GM21786 (cell line): ENCODE results near the gene ENO3.

ENCODE experiments used
- ATAC-seq: cut with Tn5 transposase; IDR thresholded peaks from one replicate; pipeline ENCODE4 v1.9.1; 2021; ENCODE audit not compliant: unreplicated experiment

The ENO3 gene

DNA sequence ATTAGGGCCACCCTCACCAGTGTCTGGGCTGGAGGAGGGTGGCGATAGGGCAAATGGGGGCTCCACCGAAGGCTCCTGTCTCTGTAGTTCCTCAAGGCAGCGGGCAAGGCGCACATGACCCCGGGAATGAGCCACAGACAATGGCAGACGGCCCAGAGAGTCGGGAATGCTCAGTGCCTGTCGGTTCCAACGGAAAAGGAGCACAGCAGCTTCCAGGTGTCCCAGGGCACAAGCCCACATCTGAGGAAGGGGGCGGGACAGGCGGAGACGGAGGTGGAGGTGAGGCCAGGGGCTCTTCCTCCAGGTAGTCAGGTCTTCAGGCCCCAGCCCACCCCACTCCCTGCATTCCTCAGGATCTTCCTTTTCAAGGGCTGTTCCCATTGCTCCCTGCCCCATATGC lies 21.8 kb downstream of the ENO3 start:
- ATAC-seq = no peak

DNA sequence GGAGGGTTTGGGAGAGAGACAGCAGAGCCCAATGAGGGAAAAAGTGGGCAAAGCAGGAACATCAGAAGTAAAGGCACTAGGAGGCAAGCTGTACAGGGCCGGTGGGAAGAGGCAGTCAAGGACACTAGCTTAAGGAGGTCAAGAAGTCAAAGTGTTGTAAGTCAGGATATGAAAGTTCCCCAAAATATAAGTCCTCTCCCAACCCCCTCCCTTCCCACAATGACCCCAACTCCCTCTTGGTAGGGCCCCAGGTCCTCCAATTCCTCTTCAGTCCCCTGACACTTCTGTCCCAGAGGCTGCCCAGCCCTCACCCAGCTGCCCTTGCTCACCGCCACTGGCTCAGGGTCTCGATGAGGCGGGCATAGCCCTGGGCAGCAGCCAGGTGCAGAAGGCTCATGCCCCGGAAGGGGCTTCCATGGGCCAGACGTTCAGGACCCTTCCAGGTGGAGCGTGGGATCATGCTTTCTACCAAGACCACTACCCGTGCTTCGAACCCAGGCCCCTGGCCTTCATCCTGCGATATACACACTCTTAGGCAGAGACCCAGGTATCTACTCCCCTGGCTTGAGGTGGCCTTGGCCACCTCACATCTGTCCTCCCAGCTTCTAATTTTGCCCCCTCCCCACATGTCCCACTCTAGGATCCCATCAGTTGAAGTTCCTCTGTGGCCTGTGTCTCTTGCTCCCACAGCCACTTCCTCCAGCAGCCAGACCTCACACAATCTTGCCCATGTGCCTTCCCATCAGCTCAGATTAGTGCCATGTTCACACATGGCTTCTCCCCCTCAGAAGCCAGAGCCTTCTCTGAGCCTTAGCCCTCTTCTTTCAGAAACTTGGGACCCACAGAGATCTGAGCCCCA lies 22.6 kb downstream of the ENO3 start:
- no peak for ATAC-seq

DNA sequence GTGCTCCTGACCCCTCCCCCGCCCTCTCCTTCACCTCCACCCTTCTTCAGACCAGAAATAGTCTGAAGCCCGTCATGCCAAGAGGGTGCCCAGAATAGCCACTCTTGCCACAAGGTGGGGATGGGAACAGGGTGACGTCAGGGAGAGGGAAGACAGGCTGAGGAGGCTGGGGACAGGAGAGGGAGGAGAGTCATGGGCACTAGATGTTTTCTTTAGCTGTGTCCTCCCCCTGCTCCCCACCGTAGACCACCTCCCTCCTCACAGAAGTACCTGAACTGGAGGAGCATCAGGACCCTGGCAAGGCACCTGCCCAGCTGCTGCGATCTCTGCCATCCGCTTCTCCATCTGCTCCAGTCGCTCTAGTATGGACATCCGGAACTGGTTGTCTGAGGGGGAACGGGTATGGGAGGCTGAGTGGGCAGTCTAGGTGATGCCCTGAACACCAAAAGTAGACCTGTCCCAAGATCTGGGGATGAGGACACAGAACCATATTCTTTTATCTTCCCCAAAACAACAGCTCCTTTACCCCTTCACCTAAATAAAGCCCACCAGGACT lies 23.3 kb downstream of the ENO3 start:
- ATAC-seq = no peak

DNA sequence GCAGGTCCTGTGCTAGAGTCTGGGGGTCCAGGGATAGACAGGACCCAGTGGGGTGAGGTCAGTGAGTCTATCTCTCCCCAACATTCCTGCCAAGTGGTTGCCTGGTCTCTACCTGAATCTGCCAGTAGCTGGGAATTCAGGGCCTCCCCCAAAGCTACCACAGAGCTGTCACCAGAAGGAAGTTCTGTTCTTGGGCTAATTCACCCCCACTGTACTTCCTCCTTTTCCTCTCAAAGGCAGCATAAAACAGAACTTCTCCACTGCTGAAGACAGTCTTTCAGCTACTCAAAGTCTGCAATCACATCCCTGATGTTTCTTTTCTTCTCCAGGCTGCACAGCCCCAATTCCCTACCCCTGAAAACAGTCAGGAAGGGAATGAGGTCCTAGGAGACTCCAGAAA lies 27.8 kb downstream of the ENO3 start:
- ATAC-seq = no peak

DNA sequence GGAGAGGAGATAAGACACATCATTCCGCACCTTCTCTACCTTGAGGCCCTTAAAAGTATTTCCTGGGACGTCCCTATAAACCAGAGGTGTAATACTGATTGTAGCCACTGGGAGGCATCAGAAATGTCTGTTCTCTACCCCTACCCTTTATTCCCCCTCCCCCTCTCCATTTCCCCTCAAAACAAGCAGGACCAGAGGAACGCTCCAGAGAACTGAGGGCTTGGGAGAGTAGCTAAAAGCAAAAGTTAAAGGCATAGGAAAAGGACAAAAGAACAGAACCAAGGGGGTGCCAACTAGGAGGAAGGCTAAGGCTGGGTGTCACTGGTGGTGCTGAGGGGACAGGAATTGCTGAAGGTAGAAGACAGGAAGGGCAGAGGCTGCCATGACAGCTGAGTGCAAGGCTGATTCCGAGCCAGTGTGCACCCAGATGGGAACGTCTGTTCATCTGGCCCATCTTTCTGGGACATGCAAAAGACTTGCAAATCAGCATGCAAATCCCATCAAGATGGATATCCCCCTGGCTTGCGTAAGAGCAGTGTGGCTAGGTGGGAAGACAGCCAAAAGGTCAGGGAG lies 29.8 kb downstream of the ENO3 start:
- no peak for ATAC-seq

DNA sequence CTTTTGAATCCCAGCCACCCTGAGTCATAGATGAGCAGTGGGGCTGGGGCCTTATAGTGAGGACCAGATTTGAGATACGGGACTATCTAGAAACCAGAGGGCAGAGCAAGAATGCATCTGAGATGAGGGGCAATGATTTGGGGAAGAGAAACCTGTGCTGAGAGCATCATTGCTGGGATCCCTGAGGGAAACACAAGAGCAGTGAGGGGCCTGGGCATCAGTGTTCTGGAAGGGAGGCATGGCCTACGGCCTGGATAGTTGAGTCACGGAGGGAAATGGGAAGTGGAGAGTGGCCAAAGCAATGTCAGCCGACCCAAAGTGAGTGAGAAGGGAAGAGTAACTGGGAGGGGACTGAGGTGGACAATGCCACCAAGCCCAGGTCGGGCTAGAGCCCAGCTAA lies 31.4 kb downstream of the ENO3 start:
- no peak for ATAC-seq

DNA sequence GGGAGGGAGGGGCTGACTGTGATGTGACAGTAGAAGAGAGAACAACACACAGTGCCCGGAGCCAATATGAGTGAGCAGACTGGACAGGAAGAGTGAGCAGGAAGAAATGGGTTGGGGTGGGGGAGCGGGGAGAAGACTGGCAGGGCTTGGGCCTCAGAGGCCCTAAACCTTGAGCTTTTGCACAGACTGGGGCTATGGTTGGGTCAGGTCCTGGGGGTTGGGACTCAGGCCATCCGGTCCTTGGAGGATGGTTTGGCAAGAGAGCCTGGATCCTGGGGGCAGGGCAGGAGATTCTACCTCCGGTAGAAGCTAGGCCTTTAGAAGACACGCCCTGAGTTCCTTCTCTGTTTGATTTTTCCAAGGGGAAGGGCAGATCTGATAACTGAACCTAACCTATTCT lies 35.5 kb downstream of the ENO3 start:
- no peak for ATAC-seq

DNA sequence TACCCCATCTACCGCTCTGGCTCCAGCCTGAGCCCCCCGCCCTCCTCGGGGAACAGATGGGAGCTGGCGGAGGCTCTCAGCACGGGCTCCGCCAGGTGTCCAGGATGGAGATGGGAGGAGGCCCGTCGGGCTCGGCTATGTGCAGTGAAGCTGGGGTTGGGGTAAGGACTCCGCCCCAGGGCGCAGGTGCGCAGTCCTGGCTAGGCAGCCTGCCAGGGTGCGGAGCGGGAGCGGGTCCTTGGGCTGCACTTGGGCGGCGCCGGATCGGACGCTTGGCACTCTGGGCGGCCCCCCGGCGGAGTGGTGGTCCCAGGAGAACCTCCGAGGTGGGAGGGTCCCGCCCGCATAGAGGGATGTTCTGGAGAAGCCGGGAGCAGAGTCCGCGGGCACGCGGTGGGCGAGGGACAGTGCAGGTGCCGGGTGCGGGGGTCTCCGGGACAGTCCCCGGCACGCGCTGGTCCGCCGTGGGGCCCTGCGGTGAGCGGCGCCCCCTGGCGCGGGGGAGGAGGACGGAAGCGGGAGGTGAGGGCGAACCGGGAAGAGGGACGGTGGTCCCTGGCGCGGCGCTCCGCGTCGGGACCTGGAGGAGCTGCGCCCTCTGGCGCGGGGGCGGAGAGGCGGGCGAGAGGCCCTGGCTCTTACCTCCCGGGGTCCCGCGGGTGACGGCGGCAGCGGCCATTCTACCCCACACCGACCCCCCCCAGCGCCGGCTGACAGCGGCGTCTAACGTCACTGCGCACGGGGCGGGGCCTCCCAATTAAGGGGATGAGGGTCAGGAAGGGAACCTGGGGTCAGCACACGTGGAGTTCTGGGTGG lies 36.2 kb downstream of the ENO3 start, which contains the start of gene CAMTA2:
Gene CAMTA2 (minus strand): TSS at position 725 of the 816 bp plus-strand sequence. CDS start 1,453 bp downstream, outside the sequence.
- ATAC-seq = peak; percentile 78

DNA sequence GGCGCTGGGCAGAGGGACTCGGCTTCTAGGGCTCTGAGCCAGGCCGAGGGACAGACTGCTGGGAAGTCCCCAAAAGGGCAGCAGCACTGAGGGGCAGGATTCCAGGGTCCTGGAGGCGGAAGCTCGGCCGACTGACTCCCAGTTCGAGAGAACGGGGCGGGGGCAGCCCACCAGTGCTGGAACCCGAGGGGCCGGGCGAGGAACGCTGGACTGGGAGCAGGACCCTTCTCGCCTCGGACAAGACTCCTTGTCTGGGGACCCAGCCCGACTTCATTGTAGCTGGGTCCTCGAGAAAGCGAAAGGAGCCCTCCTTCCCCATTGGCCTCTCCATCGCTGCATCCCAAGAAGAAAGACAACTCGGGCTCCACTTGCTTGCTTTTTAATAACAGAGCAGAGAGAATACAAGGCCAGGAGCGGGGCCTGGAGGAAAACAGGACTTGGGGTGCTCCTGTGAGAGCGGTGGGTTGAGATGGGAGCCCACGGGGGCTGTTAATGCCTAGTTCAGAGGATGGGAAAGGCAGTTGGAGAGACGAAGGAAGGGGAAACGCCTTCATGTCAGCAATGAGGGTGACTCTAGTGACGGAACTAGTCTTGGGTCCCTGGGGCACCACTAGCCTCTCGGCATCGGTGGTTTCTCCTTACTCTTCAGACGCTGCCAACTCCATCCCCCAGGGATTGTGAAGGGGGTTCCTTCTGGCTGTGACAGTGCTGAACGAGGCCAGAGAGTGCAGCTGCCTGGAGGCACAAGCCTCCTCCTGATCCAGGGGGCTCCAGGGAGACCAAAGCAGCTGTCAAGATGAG lies 37.0 kb downstream of the ENO3 start:
- no peak for ATAC-seq

DNA sequence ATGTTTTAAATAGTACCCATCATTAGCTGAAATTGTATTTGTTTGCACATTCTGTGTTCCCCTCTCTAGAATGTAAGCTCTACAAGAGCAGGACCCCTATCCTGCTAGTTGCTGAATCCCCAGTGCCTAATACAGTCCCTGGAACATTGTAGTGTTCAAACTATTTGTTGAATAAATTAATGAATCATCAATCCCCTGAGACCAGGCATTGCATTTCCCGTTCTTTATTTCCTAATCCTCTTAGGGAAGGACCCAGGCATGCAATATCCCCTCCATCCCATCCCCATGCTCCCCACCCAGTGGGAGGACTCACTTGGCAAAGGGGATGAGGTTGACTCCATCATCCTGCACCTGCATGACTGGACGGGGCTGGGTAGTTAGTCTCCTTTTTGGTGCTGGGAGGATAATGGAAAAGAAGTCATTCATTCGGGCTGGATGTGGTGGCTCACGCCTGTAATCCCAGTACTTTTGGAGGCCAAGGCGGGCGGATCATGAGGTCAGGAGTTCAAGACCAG lies 43.2 kb downstream of the ENO3 start:
- no peak for ATAC-seq

DNA sequence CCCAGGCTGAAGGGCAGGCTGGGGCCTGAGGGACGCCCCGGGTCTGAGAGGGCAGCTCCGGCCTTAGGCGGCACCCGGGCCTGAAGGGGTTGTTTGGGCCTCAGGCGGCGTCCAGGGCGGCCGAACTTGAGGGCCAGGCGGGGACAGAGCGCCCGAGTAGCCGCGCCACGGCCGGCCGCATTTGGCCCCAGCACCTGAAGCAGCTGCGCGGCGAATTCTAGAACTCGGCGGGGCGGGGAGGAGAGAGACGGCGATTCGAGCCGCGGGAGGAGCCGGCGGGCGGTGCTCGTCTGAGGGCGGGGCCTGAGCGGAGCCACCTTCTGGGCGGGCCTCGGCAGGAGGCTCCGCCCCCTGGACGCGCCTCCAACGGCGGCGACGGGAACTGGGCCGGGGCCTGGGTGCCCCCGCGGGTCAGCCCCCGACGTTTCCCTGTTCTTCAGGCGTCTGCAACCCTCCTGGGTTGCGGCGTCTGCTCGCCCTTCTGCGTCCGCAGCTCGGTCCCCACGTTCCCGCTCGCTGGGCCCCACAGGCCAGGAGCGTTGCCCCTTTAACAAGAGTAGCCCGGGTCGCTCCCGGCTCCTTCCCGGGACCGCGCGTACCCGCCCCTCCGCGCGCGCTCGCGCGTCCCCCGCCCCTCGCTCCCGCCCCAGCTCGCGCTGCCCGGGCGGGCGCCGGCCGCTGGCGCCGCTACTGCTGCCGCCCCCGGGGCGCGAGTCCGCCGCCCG lies 46.5 kb downstream of the ENO3 start, which contains the start of the genes INCA1 and KIF1C:
Gene INCA1 (minus strand): TSS at position 221 of the 725 bp plus-strand sequence. CDS start 3,085 bp downstream, outside the sequence.
Gene KIF1C (plus strand): TSS at position 649 of the 725 bp plus-strand sequence. CDS start 2,297 bp downstream, outside the sequence.
- ATAC-seq = peak; percentile 82

DNA sequence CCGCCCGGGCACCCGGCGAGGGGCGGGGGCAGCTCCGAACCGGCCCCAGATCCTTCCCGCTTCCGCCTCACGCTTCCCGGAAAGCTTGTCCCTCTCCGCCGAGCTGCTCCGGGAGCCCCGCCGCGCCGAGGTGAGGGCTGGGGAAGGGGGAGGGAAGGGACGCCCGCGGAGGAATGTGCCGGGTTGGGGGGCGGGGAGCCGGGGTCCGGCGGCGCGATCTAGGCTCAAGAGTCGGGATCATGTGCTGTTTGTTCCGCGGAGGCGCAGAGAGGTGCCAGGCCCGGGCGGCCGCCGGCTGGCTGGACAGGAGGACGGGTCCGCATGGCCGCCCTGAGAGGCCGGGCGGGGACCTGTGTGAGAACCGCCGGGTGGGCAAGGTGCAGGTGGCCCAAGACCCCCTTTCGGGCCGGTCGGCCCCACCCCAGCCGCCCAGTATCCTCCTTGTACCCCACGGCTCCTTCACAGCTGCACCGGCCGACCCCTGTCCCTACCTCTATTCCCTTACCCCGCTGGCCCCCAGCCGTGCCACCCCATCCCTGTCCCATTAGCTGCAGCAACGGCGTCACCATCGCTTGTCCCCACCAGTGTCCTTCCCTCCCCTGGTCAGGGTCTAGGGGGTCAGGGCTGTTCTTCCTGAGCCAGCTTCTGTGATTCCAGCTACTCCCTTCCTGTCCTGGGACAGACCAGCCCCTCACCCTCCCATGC lies 47.3 kb downstream of the ENO3 start:
- no peak for ATAC-seq

DNA sequence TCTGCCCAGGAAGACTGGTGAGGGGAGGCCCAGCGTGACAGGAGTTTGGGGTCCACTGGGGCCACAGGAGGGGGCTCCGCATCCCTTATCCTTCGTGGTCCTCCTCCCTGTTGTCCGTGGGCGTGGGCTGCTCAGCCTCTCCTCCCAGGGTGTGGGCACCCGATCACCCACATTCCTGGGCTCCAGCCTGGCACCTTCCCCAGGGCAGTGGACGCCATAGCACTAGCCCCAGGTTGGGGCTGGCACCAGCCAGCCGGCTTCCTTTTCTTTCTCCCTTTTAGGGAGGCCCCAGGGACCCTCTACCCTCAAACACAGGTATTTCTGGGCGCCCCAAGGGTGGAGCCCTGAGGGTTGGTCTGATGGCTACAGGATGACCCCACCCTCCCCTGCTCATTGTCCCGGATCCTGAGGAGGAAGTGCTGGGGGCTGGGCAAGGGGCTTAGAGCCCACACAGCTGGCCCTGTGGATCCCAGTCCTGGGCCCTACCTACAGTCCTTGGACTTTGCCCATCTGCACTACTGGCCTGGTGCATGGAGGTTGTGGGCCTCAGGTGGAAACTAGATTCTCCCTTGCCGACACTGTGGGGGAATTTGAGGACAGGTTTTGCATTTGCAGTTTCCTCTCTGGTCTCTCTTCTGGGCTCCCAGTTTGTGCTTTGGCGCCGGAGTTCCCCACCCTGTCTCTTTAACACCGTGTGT lies 48.0 kb downstream of the ENO3 start:
- no peak for ATAC-seq

DNA sequence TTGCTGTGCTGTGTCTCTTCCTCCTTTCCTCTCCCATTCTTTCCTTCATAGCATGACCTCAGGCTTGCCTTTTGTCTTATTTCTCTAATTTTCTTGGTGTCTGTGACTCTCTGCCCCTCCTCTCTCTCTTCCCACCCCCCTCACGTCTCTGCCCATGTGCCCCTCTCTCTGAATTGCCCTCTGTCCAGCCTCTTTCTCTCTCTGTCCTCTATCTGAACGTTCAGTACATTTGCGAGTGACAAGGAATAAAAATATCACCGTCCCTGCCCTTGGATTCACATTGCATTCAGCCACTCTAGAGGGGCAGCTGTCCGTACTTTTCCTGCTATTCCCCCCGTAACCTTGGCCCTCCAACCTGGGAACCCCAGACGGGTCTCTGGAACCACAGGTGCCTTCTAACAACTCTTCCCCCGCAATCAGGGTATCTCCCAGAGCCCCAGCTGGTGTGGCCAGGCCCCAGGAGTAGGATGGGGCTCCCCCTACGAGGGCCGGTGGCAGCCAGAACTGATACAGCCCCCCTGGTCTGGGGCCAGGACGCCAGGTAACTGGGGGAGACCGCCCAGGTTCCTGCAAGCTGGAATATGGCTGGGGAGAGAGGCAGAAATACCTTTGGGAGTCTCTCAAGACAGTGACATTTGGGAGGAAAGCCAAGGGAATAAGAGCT lies 48.6 kb downstream of the ENO3 start:
- no peak for ATAC-seq

DNA sequence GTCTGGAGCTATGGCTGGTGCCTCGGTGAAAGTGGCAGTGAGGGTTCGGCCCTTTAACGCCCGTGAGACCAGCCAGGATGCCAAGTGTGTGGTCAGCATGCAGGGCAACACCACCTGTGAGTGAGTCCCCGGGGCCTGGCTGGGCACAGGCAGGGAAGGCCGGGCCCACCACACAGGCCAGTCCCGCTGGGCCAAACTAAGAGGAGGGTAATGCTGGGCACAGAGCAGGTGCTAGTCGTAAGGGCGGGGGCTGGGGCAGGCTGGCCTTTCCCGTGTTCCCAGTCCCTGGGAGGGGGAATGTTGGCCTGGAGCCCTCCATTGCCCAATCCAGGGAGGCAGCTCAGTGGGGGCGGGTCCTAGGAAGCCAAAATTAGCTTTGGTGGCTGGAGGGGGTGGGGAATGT lies 49.3 kb downstream of the ENO3 start:
- no peak for ATAC-seq

DNA sequence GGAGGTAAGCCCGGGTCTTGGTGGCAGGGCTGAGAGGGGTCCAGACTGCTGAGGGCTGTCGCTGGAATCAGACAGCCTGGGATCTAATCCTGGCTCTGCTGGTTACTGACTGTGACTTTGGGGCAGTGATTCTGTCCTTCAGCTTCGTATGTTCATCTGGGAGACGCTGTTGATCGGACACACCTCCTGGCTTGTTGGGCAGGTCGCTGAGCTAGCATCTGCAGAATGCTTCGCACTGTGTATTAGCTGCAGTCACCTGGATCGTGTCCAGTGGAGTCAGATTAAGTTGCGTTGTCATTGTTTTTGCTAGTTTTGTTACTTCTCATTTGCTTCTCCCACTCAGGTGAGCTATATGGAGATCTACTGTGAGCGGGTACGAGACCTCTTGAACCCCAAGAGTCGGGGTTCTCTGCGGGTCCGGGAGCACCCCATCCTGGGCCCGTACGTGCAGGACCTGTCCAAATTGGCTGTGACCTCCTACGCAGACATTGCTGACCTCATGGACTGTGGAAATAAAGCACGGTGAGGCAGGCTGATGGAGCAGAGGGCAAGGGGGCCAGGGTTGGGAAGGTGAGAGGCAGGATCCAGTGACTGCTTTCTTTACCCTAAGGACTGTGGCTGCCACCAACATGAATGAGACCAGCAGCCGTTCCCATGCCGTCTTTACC lies 51.3 kb downstream of the ENO3 start:
- ATAC-seq = no peak

DNA sequence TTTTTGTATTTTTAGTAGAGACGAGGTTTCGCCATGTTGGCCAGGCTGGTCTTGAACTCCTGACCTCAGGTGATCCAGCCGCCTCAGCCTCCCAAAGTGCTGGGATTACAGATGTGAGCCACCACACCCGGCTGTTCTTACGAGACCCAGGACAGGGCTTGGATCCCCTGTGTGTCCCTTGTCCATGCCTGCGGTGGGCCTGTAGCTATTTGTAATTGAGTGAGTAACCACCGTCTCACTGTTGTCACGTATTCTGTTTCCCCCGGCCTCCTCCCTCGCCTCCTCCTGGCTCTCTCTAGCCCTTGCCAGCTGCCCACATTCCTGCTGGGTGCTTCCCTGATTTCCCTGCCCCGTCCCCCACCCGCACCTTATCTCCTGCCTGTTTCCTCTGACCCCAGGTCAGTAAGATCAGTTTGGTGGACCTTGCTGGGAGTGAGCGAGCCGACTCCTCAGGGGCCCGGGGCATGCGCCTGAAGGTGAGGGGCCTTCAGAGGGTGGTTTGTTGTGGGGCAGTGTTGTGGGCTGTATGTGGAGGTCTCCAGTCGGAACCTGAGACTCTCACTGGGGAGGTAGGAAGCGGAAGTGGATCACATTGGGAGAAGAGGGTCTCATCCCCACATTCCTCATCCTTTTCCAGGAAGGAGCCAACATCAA lies 52.4 kb downstream of the ENO3 start:
- no peak for ATAC-seq
